Measurements from ENCODE around the gene CACNA2D3.

GRCh38 chr3:55061720-55062034, 939.3 kb downstream of the CACNA2D3 start:
- TF ChIP-seq CTCF (IDR thresholded peaks at IDR 0.05) (no peak), EZH2 (IDR thresholded peaks at IDR 0.05) (no peak)
